Activated naive CD4-positive, alpha-beta T cell treated with anti-CD3 and anti-CD28 coated beads, Interleukin-2, amount 10 ng/mL, durations not matched to agents 7 days and 5 days (primary cell): ENCODE data around the gene GPBP1L1.
A peak's percentile ranks its signal among the peaks of the same experiment; 100 is the strongest.

Experiments
- CTCF ChIA-PET: fragments of 350-600 bp; sonication (Branson Sonifier 250); formaldehyde crosslinking; loops from one replicate; lab custom pipeline; 2021; ENCODE audit warnings: antibody characterized with exemption; lab: Charles Lee
- DNase-seq: peaks from one replicate; pipeline ENCODE4 v3.0.0-alpha.2; 2020
- H3K27ac Mint-ChIP-seq: one replicate; pipeline ENCODE4 v1.8.0; 2021; ENCODE audit warnings: mild to moderate bottlenecking, moderate library complexity, mixed read lengths
- H3K27me3 Mint-ChIP-seq: one replicate; pipeline ENCODE4 v1.8.0; 2021; ENCODE audit warnings: mild to moderate bottlenecking, mixed read lengths
- H3K36me3 Mint-ChIP-seq: one replicate; pipeline ENCODE4 v1.8.0; 2021; ENCODE audit warnings: mixed read lengths
- H3K4me1 Mint-ChIP-seq: one replicate; pipeline ENCODE4 v1.8.0; 2021; ENCODE audit warnings: mixed read lengths
- H3K4me3 Mint-ChIP-seq: one replicate; pipeline ENCODE4 v1.8.0; 2021; ENCODE audit warnings: mild to moderate bottlenecking, moderate library complexity, mixed read lengths
- H3K9me3 Mint-ChIP-seq: one replicate; pipeline ENCODE4 v1.8.0; 2021; ENCODE audit warnings: mixed read lengths

The GPBP1L1 gene

GRCh38 chr1:45643321-45643720 lies 43.0 kb downstream of the GPBP1L1 start:
- DNase-seq: no peak
- Mint-ChIP-seq H3K27ac (no peak overlapping the region), H3K9me3 (no peaks in the 10 kb centered on the region), H3K27me3 (no peaks in the 10 kb centered on the region), H3K36me3 (peaks cover 28% of the 10 kb centered on the region), H3K4me1 (no peaks in the 10 kb centered on the region), H3K4me3 (no peak overlapping the region)
- CTCF ChIA-PET: no interaction called here

GRCh38 chr1:45640293-45640692 lies 46.0 kb downstream of the GPBP1L1 start:
- no peaks in the 10 kb centered on the region for H3K9me3 Mint-ChIP-seq
- no peak for DNase-seq
- CTCF ChIA-PET: interaction anchor here (1.2 kb wide), 1 partner anchor 199 kb away, joined by 3 read pairs; no protein-coding TSS in a partner anchor
- peaks cover 18% of the 10 kb centered on the region for H3K36me3 Mint-ChIP-seq
- no peaks in the 10 kb centered on the region for H3K4me1 Mint-ChIP-seq
- H3K27ac Mint-ChIP-seq: no peak overlapping the region
- no peak overlapping the region for H3K4me3 Mint-ChIP-seq
- H3K27me3 Mint-ChIP-seq: no peaks in the 10 kb centered on the region

- H3K9me3 Mint-ChIP-seq: no peaks in the 10 kb centered on the region
- DNase-seq: no peak
- no peaks in the 10 kb centered on the region for H3K27me3 Mint-ChIP-seq
- no peaks in the 10 kb centered on the region for H3K4me1 Mint-ChIP-seq
- no peak overlapping the region for H3K27ac Mint-ChIP-seq
- H3K4me3 Mint-ChIP-seq: no peak overlapping the region
- peaks cover 31% of the 10 kb centered on the region for H3K36me3 Mint-ChIP-seq
- CTCF ChIA-PET: no interaction called here
Observed at GRCh38 chr1:45635211-45635610, 51.1 kb downstream of the GPBP1L1 start.

GRCh38 chr1:45630429-45630828 lies 55.9 kb downstream of the GPBP1L1 start:
- no peaks in the 10 kb centered on the region for H3K27me3 Mint-ChIP-seq
- peaks cover 49% of the 10 kb centered on the region for H3K36me3 Mint-ChIP-seq
- no peak overlapping the region for H3K4me3 Mint-ChIP-seq
- H3K27ac Mint-ChIP-seq: peak overlapping the region; percentile 24
- no peaks in the 10 kb centered on the region for H3K9me3 Mint-ChIP-seq
- no peak for DNase-seq
- CTCF ChIA-PET: no interaction called here
- no peaks in the 10 kb centered on the region for H3K4me1 Mint-ChIP-seq

- Mint-ChIP-seq H3K27ac (no peak overlapping the region), H3K36me3 (peaks cover 50% of the 10 kb centered on the region), H3K4me1 (no peaks in the 10 kb centered on the region), H3K9me3 (no peaks in the 10 kb centered on the region), H3K27me3 (no peaks in the 10 kb centered on the region), H3K4me3 (no peak overlapping the region)
- CTCF ChIA-PET: no interaction called here
- no peak for DNase-seq
Observed at GRCh38 chr1:45629035-45629434, 57.3 kb downstream of the GPBP1L1 start.

GRCh38 chr1:45623972-45624371 lies 62.4 kb downstream of the GPBP1L1 start, which contains the start of gene CCDC17:
Gene CCDC17 (minus strand): TSS chr1:45624054. CDS start chr1:45623909, 145 bp downstream.
- no peaks in the 10 kb centered on the region for H3K4me1 Mint-ChIP-seq
- H3K27me3 Mint-ChIP-seq: no peaks in the 10 kb centered on the region
- H3K36me3 Mint-ChIP-seq: peaks cover 30% of the 10 kb centered on the region
- CTCF ChIA-PET: no interaction called here
- DNase-seq: no peak
- peak within 1 kb of the TSS; percentile 78 for H3K27ac Mint-ChIP-seq
- H3K9me3 Mint-ChIP-seq: no peaks in the 10 kb centered on the region
- no peak within 1 kb of the TSS for H3K4me3 Mint-ChIP-seq

- H3K9me3 Mint-ChIP-seq: no peaks in the 10 kb centered on the region
- no peak overlapping the region for H3K4me3 Mint-ChIP-seq
- no peak for DNase-seq
- no peak overlapping the region for H3K27ac Mint-ChIP-seq
- H3K27me3 Mint-ChIP-seq: no peaks in the 10 kb centered on the region
- CTCF ChIA-PET: interaction anchor here (0.6 kb wide), 1 partner anchor 755 kb away, joined by 3 read pairs; no protein-coding TSS in a partner anchor
- H3K4me1 Mint-ChIP-seq: no peaks in the 10 kb centered on the region
- H3K36me3 Mint-ChIP-seq: peaks cover 30% of the 10 kb centered on the region
Observed at GRCh38 chr1:45622524-45623394, 63.6 kb downstream of the GPBP1L1 start.

GRCh38 chr1:45621895-45622523 lies 64.3 kb downstream of the GPBP1L1 start:
- peaks cover 28% of the 10 kb centered on the region for H3K36me3 Mint-ChIP-seq
- H3K27me3 Mint-ChIP-seq: no peaks in the 10 kb centered on the region
- H3K4me3 Mint-ChIP-seq: no peak overlapping the region
- no peaks in the 10 kb centered on the region for H3K4me1 Mint-ChIP-seq
- H3K27ac Mint-ChIP-seq: peak overlapping the region; percentile 33
- no peaks in the 10 kb centered on the region for H3K9me3 Mint-ChIP-seq
- no peak for DNase-seq
- CTCF ChIA-PET: no interaction called here

GRCh38 chr1:45621501-45621836 lies 64.9 kb downstream of the GPBP1L1 start:
- DNase-seq: no peak
- Mint-ChIP-seq H3K27me3 (no peaks in the 10 kb centered on the region), H3K4me1 (no peaks in the 10 kb centered on the region), H3K27ac (peak overlapping the region; percentile 33), H3K9me3 (no peaks in the 10 kb centered on the region), H3K36me3 (peaks cover 29% of the 10 kb centered on the region), H3K4me3 (no peak overlapping the region)
- CTCF ChIA-PET: no interaction called here

- H3K27me3 Mint-ChIP-seq: no peaks in the 10 kb centered on the region
- H3K36me3 Mint-ChIP-seq: peaks cover 36% of the 10 kb centered on the region
- no peak overlapping the region for H3K27ac Mint-ChIP-seq
- H3K4me3 Mint-ChIP-seq: no peak overlapping the region
- no peaks in the 10 kb centered on the region for H3K9me3 Mint-ChIP-seq
- no peak for DNase-seq
- H3K4me1 Mint-ChIP-seq: no peaks in the 10 kb centered on the region
- CTCF ChIA-PET: no interaction called here
Observed at GRCh38 chr1:45620588-45621500, 65.5 kb downstream of the GPBP1L1 start.

- Mint-ChIP-seq H3K36me3 (peaks cover 43% of the 10 kb centered on the region), H3K4me3 (no peak overlapping the region), H3K9me3 (no peaks in the 10 kb centered on the region), H3K27ac (peak overlapping the region; percentile 67), H3K27me3 (no peaks in the 10 kb centered on the region), H3K4me1 (no peaks in the 10 kb centered on the region)
- CTCF ChIA-PET: no interaction called here
- DNase-seq: no peak
Observed at GRCh38 chr1:45619149-45619921, 67.0 kb downstream of the GPBP1L1 start.

GRCh38 chr1:45617618-45618017 lies 68.7 kb downstream of the GPBP1L1 start:
- DNase-seq: no peak
- H3K36me3 Mint-ChIP-seq: peaks cover 42% of the 10 kb centered on the region
- peak overlapping the region; percentile 19 for H3K27ac Mint-ChIP-seq
- no peak overlapping the region for H3K4me3 Mint-ChIP-seq
- H3K4me1 Mint-ChIP-seq: no peaks in the 10 kb centered on the region
- CTCF ChIA-PET: no interaction called here
- H3K9me3 Mint-ChIP-seq: no peaks in the 10 kb centered on the region
- no peaks in the 10 kb centered on the region for H3K27me3 Mint-ChIP-seq

- Mint-ChIP-seq H3K4me1 (no peaks in the 10 kb centered on the region), H3K9me3 (no peaks in the 10 kb centered on the region), H3K36me3 (peaks cover 42% of the 10 kb centered on the region), H3K27me3 (no peaks in the 10 kb centered on the region), H3K27ac (no peak overlapping the region), H3K4me3 (no peak overlapping the region)
- no peak for DNase-seq
- CTCF ChIA-PET: no interaction called here
Observed at GRCh38 chr1:45615885-45616284, 70.4 kb downstream of the GPBP1L1 start.
